GM08714 (cell line): ENCODE results near the gene GNAZ.
"Not testable (repeated sequence)": the region's sequence is repeated elsewhere in the genome, so short reads cannot be mapped to it uniquely, and the experiment has no call there.

ENCODE experiments used
- H3K4me3 ChIP-seq: fragments of 200-500 bp; sonication (Bioruptor generic); 2 replicates; pipeline ENCODE4 v1.5.1; 2014; ENCODE audit warnings: mild to moderate bottlenecking, low read length, inconsistent platforms
- ZNF274 ChIP-seq: IDR thresholded peaks from 2 replicates; pipeline ENCODE4 v1.6.1; 2012; ENCODE audit warnings: mild to moderate bottlenecking, low read depth, low read length

The GNAZ gene

GRCh38 chr22:23035557-23036277 lies 34.6 kb upstream of the GNAZ start:
- no peak overlapping the region for H3K4me3 ChIP-seq
- no peak for TF ChIP-seq ZNF274

- no peak for TF ChIP-seq ZNF274
- H3K4me3 ChIP-seq = no peak overlapping the region
These were observed 33.5 kb upstream of the GNAZ start for GRCh38 chr22:23036684-23037428.

- H3K4me3 ChIP-seq = no peak overlapping the region
- TF ChIP-seq ZNF274 = no peak
These were observed 32.6 kb upstream of the GNAZ start for GRCh38 chr22:23037429-23038333.

- no peak overlapping the region for H3K4me3 ChIP-seq
- TF ChIP-seq ZNF274 = no peak
These were observed 32.0 kb upstream of the GNAZ start for GRCh38 chr22:23038334-23038642.

GRCh38 chr22:23038902-23039301 lies 31.4 kb upstream of the GNAZ start:
- no peak overlapping the region for H3K4me3 ChIP-seq
- no peak for TF ChIP-seq ZNF274

GRCh38 chr22:23042179-23042578 lies 28.1 kb upstream of the GNAZ start:
- H3K4me3 ChIP-seq = no peak overlapping the region
- TF ChIP-seq ZNF274 = no peak

GRCh38 chr22:23044570-23044969 lies 25.7 kb upstream of the GNAZ start:
- H3K4me3 ChIP-seq = no peak overlapping the region
- TF ChIP-seq ZNF274 = no peak

GRCh38 chr22:23045461-23045860 lies 24.9 kb upstream of the GNAZ start:
- no peak overlapping the region for H3K4me3 ChIP-seq
- no peak for TF ChIP-seq ZNF274

- no peak for TF ChIP-seq ZNF274
- no peak overlapping the region for H3K4me3 ChIP-seq
These were observed 23.1 kb upstream of the GNAZ start for GRCh38 chr22:23047265-23047664.

- no peak for TF ChIP-seq ZNF274
- no peak overlapping the region for H3K4me3 ChIP-seq
These were observed 22.6 kb upstream of the GNAZ start for GRCh38 chr22:23047742-23048141.

- not testable (repeated sequence) for H3K4me3 ChIP-seq
These were observed 19.8 kb upstream of the GNAZ start for GRCh38 chr22:23050546-23050945.

- H3K4me3 ChIP-seq = no peak overlapping the region
- TF ChIP-seq ZNF274 = no peak
These were observed 17.1 kb upstream of the GNAZ start for GRCh38 chr22:23053051-23053707.

- TF ChIP-seq ZNF274 = no peak
These were observed 16.3 kb upstream of the GNAZ start for GRCh38 chr22:23053912-23054530.

More at GRCh38 chr22:23053912-23054530, 16.3 kb upstream of the GNAZ start:
- H3K4me3 ChIP-seq = no peak overlapping the region
